Retinal pigment epithelial cell (primary cell): Measurements from ENCODE around the gene CHADL.
A peak's percentile ranks its signal among the peaks of the same experiment; 100 is the strongest.

Experiments used
- DNase-seq: peaks from one replicate; pipeline ENCODE4 v3.0.0-alpha.2; 2010; ENCODE audit warnings: low read depth
- H3K4me3 ChIP-seq: 2 replicates; pipeline ENCODE4 v1.5.1; 2011; ENCODE audit warnings: mild to moderate bottlenecking, low read length, control low read depth, moderate library complexity
- TF ChIP-seq, protein P1 (sequence below): conservative IDR thresholded peaks from 2 replicates; pipeline ENCODE4 v1.5.1; 2011; ENCODE audit warnings: low read depth, low read length, control low read depth, inconsistent platforms

Gene CHADL

GRCh38 chr22:41240377-41241132, at the start of gene CHADL:
TSS of gene CHADL (minus strand) at chr22:41240931. CDS start at chr22:41240881, 50 bp downstream.
- no peak within 1 kb of the TSS for H3K4me3 ChIP-seq
- TF ChIP-seq, protein P1, sequence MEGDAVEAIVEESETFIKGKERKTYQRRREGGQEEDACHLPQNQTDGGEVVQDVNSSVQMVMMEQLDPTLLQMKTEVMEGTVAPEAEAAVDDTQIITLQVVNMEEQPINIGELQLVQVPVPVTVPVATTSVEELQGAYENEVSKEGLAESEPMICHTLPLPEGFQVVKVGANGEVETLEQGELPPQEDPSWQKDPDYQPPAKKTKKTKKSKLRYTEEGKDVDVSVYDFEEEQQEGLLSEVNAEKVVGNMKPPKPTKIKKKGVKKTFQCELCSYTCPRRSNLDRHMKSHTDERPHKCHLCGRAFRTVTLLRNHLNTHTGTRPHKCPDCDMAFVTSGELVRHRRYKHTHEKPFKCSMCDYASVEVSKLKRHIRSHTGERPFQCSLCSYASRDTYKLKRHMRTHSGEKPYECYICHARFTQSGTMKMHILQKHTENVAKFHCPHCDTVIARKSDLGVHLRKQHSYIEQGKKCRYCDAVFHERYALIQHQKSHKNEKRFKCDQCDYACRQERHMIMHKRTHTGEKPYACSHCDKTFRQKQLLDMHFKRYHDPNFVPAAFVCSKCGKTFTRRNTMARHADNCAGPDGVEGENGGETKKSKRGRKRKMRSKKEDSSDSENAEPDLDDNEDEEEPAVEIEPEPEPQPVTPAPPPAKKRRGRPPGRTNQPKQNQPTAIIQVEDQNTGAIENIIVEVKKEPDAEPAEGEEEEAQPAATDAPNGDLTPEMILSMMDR: no peak
- no peak for DNase-seq

GRCh38 chr22:41289671-41290070, 48.9 kb upstream of the CHADL start:
- DNase-seq: no peak
- TF ChIP-seq, protein P1: no peak
- no peak overlapping the region for H3K4me3 ChIP-seq

GRCh38 chr22:41288245-41288946, 47.7 kb upstream of the CHADL start:
- DNase-seq: no peak
- TF ChIP-seq, protein P1: no peak
- H3K4me3 ChIP-seq: no peak overlapping the region

- no peak for DNase-seq
- TF ChIP-seq, protein P1: no peak
- peak overlapping the region; percentile 68 for H3K4me3 ChIP-seq
These were observed 45.9 kb upstream of the CHADL start for GRCh38 chr22:41286639-41287091.

DNA sequence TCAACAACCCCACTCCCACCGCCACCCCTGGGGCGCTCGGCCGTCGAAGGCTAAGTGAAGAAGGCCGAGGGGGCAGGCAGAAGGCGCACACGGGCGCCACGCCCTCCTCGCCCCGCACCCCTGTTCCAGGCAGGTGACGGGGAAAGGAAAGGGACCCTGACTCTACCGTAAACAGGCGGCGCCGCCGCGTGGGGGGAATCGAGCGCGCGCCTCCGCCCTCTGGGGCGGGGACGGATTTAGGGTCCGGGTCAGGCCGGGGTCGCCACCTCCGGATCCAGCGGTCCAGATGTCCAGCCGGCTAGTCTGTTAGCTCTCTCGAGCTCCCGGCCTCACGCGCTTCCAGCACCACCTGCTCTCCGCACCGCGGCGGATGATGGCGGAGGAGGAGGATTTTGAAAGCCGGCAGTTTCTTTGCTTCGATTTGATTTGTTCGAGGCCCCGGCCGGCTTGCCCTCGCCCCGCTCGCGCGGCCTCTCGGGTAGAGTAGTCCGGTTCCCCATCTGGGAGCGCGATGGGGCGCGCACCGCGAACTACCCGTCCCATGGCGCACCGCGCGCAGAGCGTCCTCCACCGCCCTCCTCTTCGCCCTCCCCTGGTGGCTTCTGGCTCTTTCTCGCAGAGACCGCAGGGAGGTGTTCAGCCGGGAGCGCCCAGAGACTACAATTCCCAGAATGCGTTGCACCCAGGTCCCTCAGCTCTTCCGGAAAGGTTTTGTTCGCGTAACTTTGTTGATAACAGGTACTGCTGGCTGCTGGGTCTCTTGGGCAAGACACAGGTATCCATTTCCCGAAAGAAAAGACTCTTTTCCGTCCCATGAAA, 45.3 kb upstream of the CHADL start, which contains the start of gene RANGAP1:
Gene RANGAP1, minus strand, starts transcription at position 368 of the 819 bp plus-strand sequence. CDS start 5,143 bp downstream, outside the sequence.
- peak; percentile 96 for DNase-seq
- TF ChIP-seq, protein P1: peak; percentile 21
- peak within 1 kb of the TSS; percentile 82 for H3K4me3 ChIP-seq

- H3K4me3 ChIP-seq: peak overlapping the region; percentile 82
- TF ChIP-seq, protein P1: no peak
- peak; percentile 85 for DNase-seq
These were observed 44.7 kb upstream of the CHADL start for GRCh38 chr22:41285441-41285819.
